ENCODE measurements around the gene ADNP2.

Gene ADNP2

DNA sequence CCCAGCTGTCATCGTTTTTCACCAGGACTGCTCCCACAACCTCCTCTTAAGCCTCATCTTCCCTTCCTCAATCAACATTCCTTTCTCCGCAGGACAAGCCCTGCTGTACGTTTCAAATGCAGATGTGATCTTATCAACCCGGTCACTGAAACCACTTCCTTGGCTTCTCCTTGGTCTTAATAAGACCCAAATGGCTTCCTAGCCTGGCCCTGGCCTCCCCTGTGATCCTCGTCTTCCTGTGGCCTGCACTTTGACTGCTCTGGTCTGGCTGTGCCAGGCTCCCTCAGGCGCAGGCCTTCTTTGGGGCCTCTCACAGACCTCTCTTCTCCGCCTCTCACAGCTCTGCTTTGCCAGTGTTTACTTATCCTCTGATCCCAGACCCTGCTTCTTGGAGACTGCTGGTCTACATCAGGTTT, 4.7 kb upstream of the ADNP2 start:
- H3K27ac ChIP-seq, result no peak overlapping the region

DNA sequence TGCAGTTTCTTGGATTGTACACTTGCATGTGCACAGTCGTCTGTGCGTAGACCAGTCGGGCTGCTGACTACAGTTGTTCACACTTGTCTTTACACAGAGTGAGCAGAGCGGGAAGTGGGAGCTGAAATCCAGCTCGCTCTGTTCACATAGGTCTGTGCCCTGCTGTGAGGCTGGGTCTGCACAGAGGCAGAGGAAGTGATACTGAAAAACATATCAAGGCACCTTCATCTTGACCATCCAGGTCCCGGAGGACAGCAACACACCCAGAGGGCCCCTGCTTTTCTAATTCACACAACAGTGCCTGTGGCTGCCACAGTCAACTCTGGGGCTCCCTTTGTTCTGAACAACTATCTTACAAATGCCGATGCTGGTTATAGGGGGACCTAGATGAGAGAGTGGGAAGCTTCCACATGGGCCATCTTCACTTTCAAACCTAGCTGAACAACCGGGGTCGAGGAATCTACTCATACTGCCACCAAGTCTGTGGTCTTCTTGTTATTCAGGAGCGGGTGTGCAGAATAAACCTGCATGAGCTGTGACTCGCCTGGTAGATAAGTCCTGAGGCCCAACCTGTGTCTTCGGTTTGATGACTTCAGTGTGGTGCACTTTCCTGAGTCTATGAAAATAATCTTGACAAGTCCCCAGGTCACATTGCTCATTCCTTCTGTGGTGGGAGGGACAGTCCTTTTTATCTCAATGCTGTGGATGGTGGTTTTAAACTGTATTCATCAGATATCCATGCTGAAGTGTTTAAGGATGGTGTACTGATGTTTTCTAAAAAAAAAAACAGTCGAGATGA, 3.5 kb upstream of the ADNP2 start:
- Histone ChIP-seq H3K9ac (no peak overlapping the region), H3K4me3 (no peak overlapping the region), H3K36me3 (no peaks in the 10 kb centered on the region), H3K9me3 (peaks cover 6% of the 10 kb centered on the region; the same call in 1 of the 2 replicates), H3K27ac (no peak overlapping the region), H4K20me1 (peaks cover 7% of the 10 kb centered on the region), H3K27me3 (no peaks in the 10 kb centered on the region), H3K4me2 (peak overlapping the region; percentile 44), H3K4me1 (peaks cover 16% of the 10 kb centered on the region)
- TF ChIP-seq Cebpa-rat (IDR thresholded peaks at IDR 0.05), result no peak

More for the DNA sequence above, 4.7 kb upstream of the ADNP2 start:
- peaks cover 8% of the 10 kb centered on the region; the same call in 1 of the 2 replicates for H3K9me3 ChIP-seq
- H3K4me2 ChIP-seq, result no peak overlapping the region
- no peak overlapping the region for H3K4me3 ChIP-seq
- H3K9ac ChIP-seq, result no peak overlapping the region
- H3K4me1 ChIP-seq, result peaks cover 10% of the 10 kb centered on the region
- no peaks in the 10 kb centered on the region for H4K20me1 ChIP-seq
- TF ChIP-seq Cebpa-rat (IDR thresholded peaks at IDR 0.05), result no peak
- H3K36me3 ChIP-seq, result no peaks in the 10 kb centered on the region
- H3K27me3 ChIP-seq, result no peaks in the 10 kb centered on the region

DNA sequence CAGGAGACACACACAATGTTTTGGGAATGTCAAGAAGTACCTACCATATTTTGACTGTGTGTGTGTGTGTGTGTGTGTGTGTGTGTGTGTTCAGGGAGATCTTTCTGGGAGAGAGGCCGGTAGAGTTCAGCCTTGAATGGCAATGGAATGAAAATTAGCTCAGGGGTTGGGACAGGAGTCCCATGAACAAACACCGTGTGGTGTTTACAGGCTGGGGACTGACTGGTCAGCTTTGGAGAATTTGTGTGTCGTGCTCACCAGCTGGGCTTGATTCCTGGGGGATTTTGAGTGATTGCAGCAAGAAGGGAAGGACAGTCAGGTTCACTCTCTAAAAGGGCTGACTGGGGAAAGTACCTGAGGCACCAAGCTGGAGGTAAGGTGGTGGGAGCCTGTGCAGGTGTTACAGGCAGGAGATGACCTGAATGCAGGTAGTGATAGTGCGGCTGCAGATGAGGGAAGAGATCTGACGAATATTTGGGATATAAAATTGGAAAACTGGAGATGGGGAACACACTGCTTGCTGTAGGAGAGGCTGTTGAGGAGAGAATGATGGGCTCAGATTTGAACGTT, 2.5 kb upstream of the ADNP2 start:
- no peak overlapping the region for H3K9ac ChIP-seq
- H4K20me1 ChIP-seq, result peaks cover 17% of the 10 kb centered on the region
- no peaks in the 10 kb centered on the region for H3K36me3 ChIP-seq
- H3K4me3 ChIP-seq, result no peak overlapping the region
- TF ChIP-seq Cebpa-rat (IDR thresholded peaks at IDR 0.05), result no peak
- H3K4me1 ChIP-seq, result peaks cover 26% of the 10 kb centered on the region
- no peaks in the 10 kb centered on the region for H3K27me3 ChIP-seq
- H3K27ac ChIP-seq, result no peak overlapping the region
- H3K4me2 ChIP-seq, result no peak overlapping the region
- H3K9me3 ChIP-seq, result no peaks in the 10 kb centered on the region

DNA sequence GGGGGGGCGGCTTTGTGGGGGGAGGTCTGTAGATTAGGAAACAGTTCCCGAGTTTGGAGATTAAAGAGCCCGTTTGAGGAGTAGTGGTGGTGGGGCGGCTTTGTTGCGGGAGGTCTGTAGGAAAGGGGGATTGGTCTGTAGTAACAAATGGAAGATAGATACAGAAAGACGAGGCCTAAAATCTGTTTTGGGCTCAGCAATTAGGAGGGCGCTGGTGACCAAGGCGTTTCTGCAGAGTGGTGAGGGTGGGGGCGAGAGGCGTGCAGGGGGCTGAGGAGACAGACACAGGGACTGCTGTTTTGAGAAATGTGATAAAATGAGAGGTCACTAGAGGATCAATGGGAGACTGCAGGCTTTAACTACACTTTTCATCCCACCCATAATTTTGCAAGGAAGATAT, 1.6 kb upstream of the ADNP2 start:
- Histone ChIP-seq H3K27ac (no peak overlapping the region), H3K36me3 (no peaks in the 10 kb centered on the region), H3K9ac (no peak overlapping the region), H4K20me1 (peaks cover 25% of the 10 kb centered on the region), H3K27me3 (no peaks in the 10 kb centered on the region), H3K9me3 (no peaks in the 10 kb centered on the region), H3K4me3 (no peak overlapping the region), H3K4me2 (no peak overlapping the region), H3K4me1 (peaks cover 26% of the 10 kb centered on the region)
- TF ChIP-seq Cebpa-rat (IDR thresholded peaks at IDR 0.05), result no peak

DNA sequence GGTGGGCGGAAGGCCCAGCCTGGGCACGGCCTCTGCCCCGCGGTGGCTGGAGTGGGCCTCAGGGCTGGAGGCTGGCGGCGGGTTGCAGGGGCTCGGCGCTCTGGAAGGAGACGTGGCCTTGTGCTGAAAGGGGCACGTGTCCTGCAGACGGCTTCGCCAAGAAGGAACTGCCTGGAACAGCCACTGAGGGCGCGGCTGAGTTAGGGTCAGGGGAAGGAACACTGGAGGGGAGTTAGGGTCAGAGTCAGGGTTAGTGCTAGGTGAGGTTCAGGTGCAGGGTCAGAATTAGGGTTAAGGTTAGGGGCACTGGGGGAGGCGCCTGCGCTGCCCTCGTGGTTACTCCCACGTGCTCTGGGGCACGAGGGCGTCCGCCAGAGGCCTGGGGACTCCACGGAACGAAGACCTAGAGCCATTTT, 933 bp upstream of the ADNP2 start:
- Histone ChIP-seq H3K9me3 (no peaks in the 10 kb centered on the region), H3K4me2 (no peak overlapping the region), H3K4me1 (peaks cover 26% of the 10 kb centered on the region), H4K20me1 (peaks cover 32% of the 10 kb centered on the region), H3K9ac (no peak overlapping the region), H3K27ac (no peak overlapping the region), H3K4me3 (no peak overlapping the region), H3K36me3 (no peaks in the 10 kb centered on the region), H3K27me3 (no peaks in the 10 kb centered on the region)
- TF ChIP-seq Cebpa-rat (IDR thresholded peaks at IDR 0.05), result no peak

DNA sequence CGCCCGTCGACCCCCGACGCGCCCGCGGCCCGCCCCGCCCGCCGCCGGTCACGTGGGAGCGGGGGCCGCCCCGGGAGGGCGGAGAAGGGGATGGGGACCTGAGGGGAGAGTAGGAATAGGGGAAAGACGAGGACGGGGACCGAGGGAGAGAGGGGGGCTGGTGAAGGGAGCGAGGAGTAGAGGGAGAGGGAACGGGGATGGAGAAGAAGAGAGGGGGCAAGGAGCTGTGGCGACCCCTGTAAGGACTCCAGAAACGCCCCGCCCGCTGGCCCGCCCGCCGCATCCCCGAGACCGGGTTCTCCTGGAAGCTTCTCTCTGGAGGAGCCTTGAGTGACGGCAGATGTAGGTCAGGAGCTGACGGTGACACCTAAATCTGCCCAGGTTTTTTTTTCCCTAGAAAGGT, 615 bp downstream of the ADNP2 start:
- H3K27me3 ChIP-seq, result no peaks in the 10 kb centered on the region
- TF ChIP-seq Cebpa-rat (IDR thresholded peaks at IDR 0.05), result no peak

DNA sequence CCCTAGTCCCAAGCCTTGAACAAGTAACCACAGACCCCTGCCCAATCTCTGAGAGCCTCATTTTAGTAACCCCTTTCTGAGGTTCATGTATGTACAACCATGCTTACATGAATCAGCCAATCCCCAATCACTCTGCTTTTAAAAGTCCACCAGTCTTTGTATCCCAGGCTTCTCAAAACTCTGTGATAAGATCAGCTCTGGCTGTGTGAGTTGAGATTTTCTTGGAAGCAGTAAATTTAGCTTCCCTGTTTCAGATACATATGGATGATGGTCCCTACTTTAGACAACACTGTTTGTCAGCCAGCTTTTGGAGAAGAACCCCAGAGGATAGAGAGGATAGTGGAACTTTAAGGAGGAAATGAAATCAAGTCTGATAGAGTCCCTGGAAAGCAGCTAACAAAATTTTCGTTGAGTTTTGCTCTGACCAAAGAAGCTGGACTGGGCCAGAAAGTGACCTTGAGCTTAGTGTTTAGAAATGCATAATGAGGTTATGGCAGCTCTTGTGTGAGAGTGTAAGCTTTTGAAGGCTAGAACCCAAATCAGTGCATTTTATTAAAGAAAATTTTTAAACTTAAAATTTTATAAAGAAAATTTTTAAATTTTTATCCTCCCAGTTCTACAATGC, 3.7 kb downstream of the ADNP2 start:
- H3K4me2 ChIP-seq, result no peak overlapping the region
- no peak overlapping the region for H3K27ac ChIP-seq
- peaks cover 34% of the 10 kb centered on the region for H3K4me1 ChIP-seq
- H4K20me1 ChIP-seq, result peaks cover 73% of the 10 kb centered on the region
- peaks cover 4% of the 10 kb centered on the region; the same call in 1 of the 2 replicates for H3K36me3 ChIP-seq
- H3K4me3 ChIP-seq, result no peak overlapping the region
- no peak for TF ChIP-seq Cebpa-rat (IDR thresholded peaks at IDR 0.05)
- H3K27me3 ChIP-seq, result no peaks in the 10 kb centered on the region
- no peaks in the 10 kb centered on the region for H3K9me3 ChIP-seq
- H3K9ac ChIP-seq, result no peak overlapping the region

More for the DNA sequence above, 615 bp downstream of the ADNP2 start:
- Histone ChIP-seq H4K20me1 (peaks cover 46% of the 10 kb centered on the region), H3K36me3 (no peaks in the 10 kb centered on the region), H3K4me3 (peak overlapping the region; percentile 83), H3K27ac (peak overlapping the region; percentile 83), H3K4me1 (peaks cover 29% of the 10 kb centered on the region), H3K4me2 (peak overlapping the region; percentile 91), H3K9me3 (no peaks in the 10 kb centered on the region), H3K9ac (peak overlapping the region; percentile 84)

DNA sequence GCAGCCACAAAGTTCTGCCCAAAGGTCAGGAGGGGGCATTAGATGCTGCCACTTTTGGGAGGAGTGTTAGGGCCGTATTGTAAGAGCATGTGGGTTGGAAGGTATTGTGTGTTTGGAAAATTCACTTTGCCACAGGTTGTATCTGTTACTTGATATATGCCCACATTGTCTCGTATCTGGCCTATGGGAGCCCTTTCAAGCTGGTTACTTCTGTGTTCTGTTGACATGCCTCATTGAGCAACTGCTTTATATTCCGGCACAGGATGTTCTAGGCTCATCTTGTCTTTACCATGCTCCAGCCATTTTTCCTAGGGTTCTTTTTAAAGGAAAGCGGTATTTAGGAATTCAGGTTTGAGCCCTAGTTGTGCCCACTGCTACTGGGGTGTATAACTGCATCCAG, 6.0 kb downstream of the ADNP2 start:
- H3K4me2 ChIP-seq, result peak overlapping the region; percentile 24

DNA sequence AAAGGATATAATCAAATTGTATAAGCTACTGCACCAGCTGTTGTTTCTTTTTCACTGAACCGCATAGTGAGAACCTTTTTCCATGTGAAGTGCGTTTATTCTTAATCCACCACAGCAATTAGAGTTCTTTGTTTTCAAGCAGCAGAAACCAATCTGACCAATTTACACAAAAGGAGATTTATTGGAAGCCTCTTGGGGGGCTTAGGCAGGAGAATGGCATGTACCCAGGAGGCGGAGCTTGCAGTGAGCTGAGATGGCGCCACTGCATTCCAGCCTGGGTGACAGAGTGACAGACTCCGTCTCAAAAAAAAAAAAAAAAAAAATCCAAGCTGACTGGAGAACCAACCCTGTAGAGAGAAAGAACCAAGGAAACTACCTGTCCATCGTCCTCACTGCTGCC, 10.0 kb downstream of the ADNP2 start:
- Histone ChIP-seq H3K4me1 (peaks cover 18% of the 10 kb centered on the region), H3K27me3 (no peaks in the 10 kb centered on the region), H3K9me3 (peaks cover 4% of the 10 kb centered on the region; the same call in 1 of the 2 replicates), H3K4me2 (no peak overlapping the region), H3K27ac (no peak overlapping the region), H4K20me1 (peaks cover 32% of the 10 kb centered on the region), H3K4me3 (no peak overlapping the region), H3K9ac (no peak overlapping the region), H3K36me3 (peaks cover 57% of the 10 kb centered on the region)
- TF ChIP-seq Cebpa-rat (IDR thresholded peaks at IDR 0.05), result no peak

More for the DNA sequence above, 6.0 kb downstream of the ADNP2 start:
- H3K9ac ChIP-seq, result no peak overlapping the region
- H3K9me3 ChIP-seq, result no peaks in the 10 kb centered on the region
- H4K20me1 ChIP-seq, result peaks cover 72% of the 10 kb centered on the region
- peaks cover 33% of the 10 kb centered on the region for H3K4me1 ChIP-seq
- no peak overlapping the region for H3K4me3 ChIP-seq
- peaks cover 27% of the 10 kb centered on the region for H3K36me3 ChIP-seq
- no peak for TF ChIP-seq Cebpa-rat (IDR thresholded peaks at IDR 0.05)
- H3K27ac ChIP-seq, result no peak overlapping the region
- H3K27me3 ChIP-seq, result no peaks in the 10 kb centered on the region

DNA sequence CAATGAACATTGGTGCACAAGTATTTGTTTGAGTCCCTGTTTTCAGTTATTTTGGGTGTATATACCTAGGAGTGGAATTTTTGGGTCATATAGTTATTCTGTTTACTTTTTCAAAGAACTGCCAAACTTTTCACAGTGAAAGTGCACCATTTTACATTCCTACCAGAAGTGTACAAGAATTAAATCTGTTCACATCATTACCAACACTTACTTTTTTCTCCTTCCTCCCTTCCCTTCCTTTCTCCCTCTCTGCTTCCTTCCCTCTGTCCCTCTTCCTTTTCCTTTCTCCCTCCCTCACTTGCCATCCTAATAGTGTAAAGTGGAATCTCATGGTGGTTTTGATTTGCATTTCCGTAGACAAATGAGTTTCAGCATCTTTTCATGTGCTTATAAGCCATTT, 11.9 kb downstream of the ADNP2 start:
- Histone ChIP-seq H3K4me3 (no peak overlapping the region), H3K9me3 (peaks cover 4% of the 10 kb centered on the region; the same call in 1 of the 2 replicates), H3K4me1 (peaks cover 7% of the 10 kb centered on the region), H4K20me1 (peaks cover 20% of the 10 kb centered on the region), H3K4me2 (no peak overlapping the region), H3K27ac (no peak overlapping the region), H3K9ac (no peak overlapping the region), H3K27me3 (no peaks in the 10 kb centered on the region), H3K36me3 (peaks cover 62% of the 10 kb centered on the region)
- no peak for TF ChIP-seq Cebpa-rat (IDR thresholded peaks at IDR 0.05)

All from BLaER1 (cell line).